ENCODE data around the gene MIB1. TPM values are rescaled to one million over a fixed set of nuclear protein-coding genes. Genes with fewer than 3 reads are reported as not detected.
A peak's percentile ranks its signal among the peaks of the same experiment; 100 is the strongest.

MIB1 gene
- total and polyA plus RNA-seq, 9 of the 15 experiments (the other 6 are each of a cell fraction or from before 2014, with no cell fraction given): 7.2 to 43.8 (median 23.2) TPM

- TF ChIP-seq NFIC (IDR thresholded peaks at IDR 0.05) (peak; percentile 57), SLC30A9 (CRISPR knock-in tag; IDR thresholded peaks at IDR 0.05) (no peak), SMAD4 (CRISPR knock-in tag; conservative IDR thresholded peaks at IDR 0.05) (peak; percentile 60; the same call in 1 of the 2 replicates), KLF16 (IDR thresholded peaks at IDR 0.05) (peak; percentile 47; the same call in 1 of the 2 replicates), ETV5 (CRISPR knock-in tag; IDR thresholded peaks at IDR 0.05; ENCODE audit: low read depth) (peak; percentile 96), KLF6 (CRISPR knock-in tag; IDR thresholded peaks at IDR 0.05; ENCODE audit: borderline replicate concordance) (peak; percentile 59; the same call in 1 of the 2 replicates), ZNF316 (IDR thresholded peaks at IDR 0.05) (peak; percentile 78), FOXJ2 (tag; IDR thresholded peaks at IDR 0.05) (0 out of 2 replicates have a peak, but pooled peaks have one; percentile 58), ZNF224 (CRISPR knock-in tag; IDR thresholded peaks at IDR 0.05) (no peak), PKNOX1 (IDR thresholded peaks at IDR 0.05) (peak; percentile 21; the same call in 1 of the 2 replicates), ZFP30 (CRISPR knock-in tag; IDR thresholded peaks at IDR 0.05; ENCODE audit: borderline replicate concordance) (no peak), MGA (IDR thresholded peaks at IDR 0.05) (0 out of 2 replicates have a peak, but pooled peaks have one; percentile 23), ZKSCAN1 (IDR thresholded peaks at IDR 0.05; ENCODE audit: low read depth, low read length) (no peak), EP400 (IDR thresholded peaks at IDR 0.05) (peak; percentile 77), ZNF699 (CRISPR knock-in tag; IDR thresholded peaks at IDR 0.05; ENCODE audit: insufficient replicate concordance) (no peak), CBFA2T3 (IDR thresholded peaks at IDR 0.05) (peak; percentile 90), CBFA2T2 (conservative IDR thresholded peaks at IDR 0.05) (peak; percentile 85)
Measured at GRCh38 chr18:21735452-21736015, 5.1 kb upstream of the MIB1 start (continued).
